LoVo (cell line): Measurements from ENCODE around the gene DMPK.
"Not testable (repeated sequence)": the region's sequence is repeated elsewhere in the genome, so short reads cannot be mapped to it uniquely, and the experiment has no call there.

Experiments
- DNase-seq: peaks from one replicate; pipeline ENCODE4 v3.0.0-alpha.2; 2016; ENCODE audit warnings: low spot score

Gene DMPK

GRCh38 chr19:45814851-45815480, 32.7 kb upstream of the DMPK start, which contains the start of gene RSPH6A:
TSS of gene RSPH6A (minus strand) at chr19:45815308. CDS start at chr19:45815176, 132 bp downstream.
- no peak for DNase-seq

- DNase-seq, result no peak
Observed at GRCh38 chr19:45814166-45814780, 32.0 kb upstream of the DMPK start.

GRCh38 chr19:45812297-45812696, 30.0 kb upstream of the DMPK start:
- DNase-seq, result no peak

GRCh38 chr19:45809643-45810159, 27.4 kb upstream of the DMPK start:
- DNase-seq, result no peak

- no peak for DNase-seq
Observed at GRCh38 chr19:45805719-45806118, 23.4 kb upstream of the DMPK start.

- DNase-seq, result no peak
Observed at GRCh38 chr19:45804959-45805230, 22.6 kb upstream of the DMPK start.

- no peak for DNase-seq
Observed at GRCh38 chr19:45804140-45804958, 22.1 kb upstream of the DMPK start.

- DNase-seq, result no peak
Observed at GRCh38 chr19:45801603-45802175, 19.4 kb upstream of the DMPK start.

GRCh38 chr19:45800070-45800553, 17.8 kb upstream of the DMPK start:
- DNase-seq, result no peak

GRCh38 chr19:45799541-45799940, 17.3 kb upstream of the DMPK start:
- DNase-seq, result not testable (repeated sequence)

- peak; percentile 60 for DNase-seq
Observed at GRCh38 chr19:45798995-45799517, 16.8 kb upstream of the DMPK start.

GRCh38 chr19:45794627-45795026, 12.3 kb upstream of the DMPK start:
- DNase-seq, result no peak

- DNase-seq, result no peak
Observed at GRCh38 chr19:45793876-45794275, 11.6 kb upstream of the DMPK start.

GRCh38 chr19:45793178-45793564, 10.9 kb upstream of the DMPK start:
- no peak for DNase-seq

GRCh38 chr19:45792470-45793177, 10.3 kb upstream of the DMPK start, which contains the start of gene DMWD:
TSS of gene DMWD (minus strand) at chr19:45792845. CDS start at chr19:45792756, 89 bp downstream.
- peak; percentile 99 for DNase-seq

GRCh38 chr19:45791744-45792469, 9.6 kb upstream of the DMPK start:
- DNase-seq, result no peak

- no peak for DNase-seq
Observed at GRCh38 chr19:45790942-45791341, 8.7 kb upstream of the DMPK start.

GRCh38 chr19:45789035-45789786, 6.9 kb upstream of the DMPK start:
- DNase-seq, result no peak

- DNase-seq, result no peak
Observed at GRCh38 chr19:45786533-45786894, 4.2 kb upstream of the DMPK start.
